GM21529 (cell line): Measurements from ENCODE around the gene PKM.

ENCODE experiments used
- ATAC-seq: cut with Tn5 transposase; IDR thresholded peaks from one replicate; pipeline ENCODE4 v1.9.1; 2021; ENCODE audit not compliant: unreplicated experiment

PKM gene

GRCh38 chr15:72202302-72202701 is 28.7 kb downstream of the PKM start:
- ATAC-seq = no peak

- no peak for ATAC-seq
These were observed 29.5 kb downstream of the PKM start for GRCh38 chr15:72201391-72201921.

- no peak for ATAC-seq
These were observed 30.4 kb downstream of the PKM start for GRCh38 chr15:72200395-72201237.

GRCh38 chr15:72199721-72200212 is 31.2 kb downstream of the PKM start:
- peak; percentile 47 for ATAC-seq

DNA sequence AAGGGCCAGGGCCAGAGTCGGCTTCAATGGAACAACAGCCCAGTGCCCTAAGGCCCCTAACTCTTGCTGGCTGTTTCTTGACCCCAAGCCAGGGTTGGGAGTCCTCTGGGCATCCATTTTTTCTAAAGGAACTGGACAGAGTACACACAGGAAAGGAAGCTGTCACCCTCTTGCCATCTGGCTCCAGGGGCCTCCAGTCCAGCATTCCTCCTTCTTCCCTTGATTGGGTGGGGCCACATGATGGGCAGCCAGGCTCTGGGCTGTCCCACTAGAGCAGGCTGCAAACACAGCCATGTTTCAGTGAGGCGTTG is 31.8 kb downstream of the PKM start:
- no peak for ATAC-seq

- no peak for ATAC-seq
These were observed 32.4 kb downstream of the PKM start for GRCh38 chr15:72198356-72199204.

- ATAC-seq = no peak
These were observed 33.3 kb downstream of the PKM start, which contains the start of gene GRAMD2A for GRCh38 chr15:72197460-72198355. Gene GRAMD2A, minus strand, starts transcription at chr15:72197787.

- ATAC-seq = no peak
These were observed 33.9 kb downstream of the PKM start for GRCh38 chr15:72197041-72197459.

DNA sequence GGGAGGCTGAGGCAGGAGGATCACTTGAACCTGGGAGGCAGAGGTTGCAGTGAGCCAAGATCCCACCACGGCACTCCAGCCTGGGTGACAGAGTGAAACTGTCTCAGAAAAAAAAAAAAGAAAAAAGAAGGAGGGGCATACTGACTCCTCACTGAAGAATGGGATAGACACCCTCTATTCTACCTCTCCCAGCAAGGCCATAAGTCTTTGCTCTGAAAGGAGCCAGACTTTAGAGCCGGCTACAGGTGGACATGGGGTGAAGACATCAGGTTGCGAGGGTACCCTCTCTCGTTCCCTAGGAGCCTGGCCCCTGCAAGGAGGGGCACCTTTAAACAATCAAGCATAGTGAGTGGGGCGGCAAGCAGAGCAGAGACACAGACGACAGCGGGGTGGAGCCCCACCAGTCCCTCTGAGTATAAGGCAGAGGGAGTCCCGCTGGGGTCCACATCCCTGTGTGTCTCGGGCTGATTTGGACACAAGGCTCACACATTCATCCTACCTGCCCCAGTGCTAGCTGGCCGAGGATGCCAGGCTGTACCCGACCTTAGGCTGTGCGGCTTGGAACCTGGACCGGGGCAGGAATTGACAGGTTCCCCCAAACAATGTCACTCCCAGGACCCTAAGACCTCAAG is 34.5 kb downstream of the PKM start:
- no peak for ATAC-seq

DNA sequence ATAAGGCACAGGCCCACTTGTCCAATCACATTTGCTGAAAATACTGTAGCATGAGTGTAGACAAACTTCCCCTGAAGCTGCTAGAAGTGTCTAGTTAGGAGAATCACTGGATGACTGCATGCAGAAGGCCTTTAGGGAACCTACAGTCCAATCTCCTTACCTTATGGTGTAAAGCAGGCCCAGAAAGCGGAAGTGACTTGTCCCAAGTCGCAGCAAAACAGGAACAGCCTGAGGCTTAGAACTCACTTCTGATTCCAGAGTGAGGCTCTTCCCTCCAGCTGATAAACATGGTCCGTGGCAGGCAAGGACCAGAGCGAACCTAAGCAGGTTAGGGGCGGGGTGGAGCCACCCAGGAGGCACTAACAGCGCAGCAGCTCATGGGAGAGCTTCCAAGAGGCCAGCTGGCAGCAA is 35.9 kb downstream of the PKM start:
- ATAC-seq = no peak

GRCh38 chr15:72193836-72194396 is 37.1 kb downstream of the PKM start:
- ATAC-seq = no peak

DNA sequence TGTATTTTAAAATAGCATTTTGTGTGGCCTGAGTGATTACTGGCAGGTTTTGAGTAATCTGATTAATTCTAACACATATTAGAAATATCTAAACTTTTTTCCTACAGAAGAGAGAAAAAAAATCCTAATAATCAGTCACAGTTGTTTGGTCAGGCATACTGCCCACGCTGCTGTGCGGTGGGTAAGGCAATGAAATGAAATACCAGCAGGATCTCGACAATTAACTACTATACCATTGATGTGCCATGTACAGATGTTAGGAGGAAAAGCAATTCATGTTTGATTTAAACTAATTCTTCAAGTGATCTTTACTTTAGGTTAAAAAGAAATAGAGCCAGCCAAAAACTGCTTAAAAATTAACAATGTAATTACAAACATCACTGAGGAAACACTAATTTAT is 38.6 kb downstream of the PKM start:
- ATAC-seq = no peak

- no peak for ATAC-seq
These were observed 41.6 kb downstream of the PKM start for GRCh38 chr15:72189250-72189902.

DNA sequence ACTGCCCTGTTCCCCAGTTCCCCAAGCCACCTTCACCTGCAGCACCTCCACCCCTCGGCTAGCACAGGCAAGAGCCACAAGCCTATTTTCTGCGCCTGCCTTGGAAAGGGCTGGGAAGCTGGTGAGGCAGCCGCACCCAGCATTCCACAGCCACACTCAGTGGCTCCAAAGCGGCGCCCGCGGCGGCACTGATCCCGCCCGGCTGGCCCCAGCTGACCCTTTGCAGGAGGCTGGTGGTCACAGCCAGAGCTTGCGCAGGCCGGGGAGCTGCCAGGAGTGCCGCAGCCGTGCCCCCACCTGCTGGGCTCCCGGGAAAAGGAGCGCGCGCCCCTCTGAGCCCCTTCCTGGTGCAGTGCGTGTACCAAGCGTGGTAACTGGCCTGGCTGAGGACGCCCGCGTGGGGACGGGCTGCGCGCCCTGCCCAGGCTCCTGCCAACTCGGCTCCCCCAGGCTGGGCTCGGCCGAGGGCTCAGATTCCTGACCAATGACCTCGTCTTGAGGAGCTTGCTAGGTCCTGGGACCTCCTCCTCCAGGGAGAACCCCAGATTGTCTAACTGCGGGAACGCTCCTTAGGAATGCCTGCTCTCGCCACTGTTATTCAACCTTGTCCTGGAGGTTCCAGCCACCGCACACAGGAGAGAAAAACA is 46.7 kb downstream of the PKM start:
- ATAC-seq = no peak

DNA sequence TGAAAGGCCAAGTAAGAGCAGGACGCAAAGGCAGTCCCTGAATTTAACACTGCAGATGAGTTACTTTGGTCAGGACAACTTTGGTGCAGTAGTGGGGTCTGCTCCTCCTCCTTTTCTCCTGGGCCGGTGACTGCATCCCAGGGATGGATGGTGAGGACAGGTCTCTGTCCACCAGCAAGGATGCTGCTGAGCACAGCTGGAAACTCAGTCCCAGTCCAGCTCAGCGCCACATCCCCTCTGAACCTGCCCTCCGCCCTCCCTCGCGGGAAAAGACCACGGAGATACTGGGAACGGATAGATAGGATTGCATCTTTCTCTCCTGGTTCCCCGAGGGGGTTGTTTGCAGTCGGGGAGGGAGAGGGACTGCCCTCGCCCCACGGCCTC is 47.2 kb downstream of the PKM start:
- ATAC-seq = no peak

GRCh38 chr15:72182673-72183072 is 48.3 kb downstream of the PKM start:
- no peak for ATAC-seq

GRCh38 chr15:72182244-72182643 is 48.7 kb downstream of the PKM start:
- no peak for ATAC-seq

DNA sequence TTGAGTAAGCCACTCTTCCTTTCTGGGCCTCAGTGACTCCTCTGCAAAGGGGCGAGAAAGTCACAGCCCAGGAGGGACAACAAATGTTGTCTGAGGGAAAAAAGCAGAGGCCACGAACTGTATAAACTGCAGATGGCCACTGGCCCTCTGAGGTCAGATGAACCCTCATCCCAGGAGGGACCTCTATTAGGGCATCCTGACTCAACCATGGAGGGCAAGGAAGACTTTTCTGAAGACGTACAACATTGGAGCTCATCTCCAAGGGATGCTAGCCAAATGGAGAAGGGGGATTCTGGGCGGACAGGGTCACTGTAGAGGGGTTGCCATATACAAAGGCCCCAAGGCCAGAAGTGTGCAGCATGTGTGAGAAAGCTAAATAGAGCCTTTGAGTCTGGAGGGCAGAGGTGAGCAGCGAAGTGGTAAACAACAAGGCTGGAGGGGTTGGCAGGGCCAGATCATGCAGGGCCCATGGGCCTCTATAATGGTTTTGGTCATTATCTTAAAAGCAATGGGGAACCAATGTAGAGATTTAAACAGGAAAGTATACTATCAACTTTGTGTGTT is 50.1 kb downstream of the PKM start:
- ATAC-seq = no peak
